ENCODE data around the gene TBC1D3B. TPM values are rescaled to one million over a fixed set of nuclear protein-coding genes. Genes with fewer than 3 reads are reported as not detected.
"Not testable (repeated sequence)": the region's sequence is repeated elsewhere in the genome, so short reads cannot be mapped to it uniquely, and the experiment has no call there.

TBC1D3B gene
- total RNA-seq, 1 experiment from 2014 or later: 6.3 TPM

DNA sequence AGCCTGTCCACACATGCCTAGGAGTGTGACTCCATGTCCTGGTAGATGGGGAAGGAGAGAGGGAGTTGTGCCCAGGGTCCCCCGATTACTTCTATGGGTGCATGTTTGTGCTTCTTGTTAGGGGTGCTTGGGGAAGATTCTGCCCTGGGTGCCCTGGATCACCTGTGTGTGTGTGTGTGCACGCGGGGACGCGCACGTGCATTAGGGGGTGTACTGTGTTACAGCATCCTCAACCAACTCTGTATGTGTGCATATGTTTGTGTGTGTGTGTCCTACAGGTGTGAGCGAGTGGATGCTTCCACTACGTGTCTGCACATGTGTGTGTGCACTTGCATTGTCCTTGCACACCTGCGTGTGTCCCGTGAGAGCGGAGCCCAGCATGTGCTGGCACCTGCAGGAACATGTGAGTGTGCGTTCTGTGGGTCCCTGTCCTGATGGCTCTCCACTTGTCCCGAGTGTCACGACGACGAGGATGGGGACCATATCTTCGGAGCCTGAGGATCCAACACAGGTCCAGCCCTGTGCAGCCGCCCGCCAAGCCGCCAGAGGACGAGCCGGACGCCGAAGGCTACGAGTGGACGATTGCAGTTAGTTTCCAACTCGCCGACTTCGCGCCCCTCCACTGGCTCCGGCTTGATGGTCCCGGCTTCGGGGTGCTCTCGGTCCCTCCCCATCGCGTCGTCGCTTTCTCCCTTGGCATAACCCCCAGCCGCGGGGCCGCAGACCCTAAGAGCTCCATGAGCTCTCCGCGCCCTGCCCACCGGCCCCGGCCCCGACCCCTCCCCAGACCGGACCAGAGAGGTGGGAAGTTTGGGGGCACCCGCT lies 6.0 kb upstream of the TBC1D3B start:
- TF ChIP-seq ARID4B (CRISPR knock-in tag; IDR thresholded peaks at IDR 0.05; ENCODE audit: borderline replicate concordance) (peak; percentile 66; the same call in 1 of the 2 replicates), NR2C2 (CRISPR knock-in tag; IDR thresholded peaks at IDR 0.05) (no peak), ZNF281 (CRISPR knock-in tag; IDR thresholded peaks at IDR 0.05) (peak; percentile 39; the same call in 1 of the 2 replicates), NR1H2 (CRISPR knock-in tag; IDR thresholded peaks at IDR 0.05) (no peak), MAX (CRISPR knock-in tag; IDR thresholded peaks at IDR 0.05) (peak; percentile 80), ZNF416 (CRISPR knock-in tag; IDR thresholded peaks at IDR 0.05) (no peak), FOXK1 (CRISPR knock-in tag; IDR thresholded peaks at IDR 0.05) (0 out of 2 replicates have a peak, but pooled peaks have one; percentile 40), PRRX2 (CRISPR knock-in tag; IDR thresholded peaks at IDR 0.05) (0 out of 2 replicates have a peak, but pooled peaks have one; percentile 42), FOXP1 (CRISPR knock-in tag; IDR thresholded peaks at IDR 0.05; ENCODE audit: borderline replicate concordance) (0 out of 2 replicates have a peak, but pooled peaks have one; percentile 61), ETV6 (CRISPR knock-in tag; IDR thresholded peaks at IDR 0.05) (peak; percentile 47; the same call in 1 of the 2 replicates), PRDM15 (CRISPR knock-in tag; IDR thresholded peaks at IDR 0.05) (peak; percentile 53; the same call in 1 of the 2 replicates), TCF7 (CRISPR knock-in tag; IDR thresholded peaks at IDR 0.05; ENCODE audit: low read depth) (no peak), FOXP4 (CRISPR knock-in tag; IDR thresholded peaks at IDR 0.05) (peak; percentile 71)
- TF ChIP-seq, protein P1, sequence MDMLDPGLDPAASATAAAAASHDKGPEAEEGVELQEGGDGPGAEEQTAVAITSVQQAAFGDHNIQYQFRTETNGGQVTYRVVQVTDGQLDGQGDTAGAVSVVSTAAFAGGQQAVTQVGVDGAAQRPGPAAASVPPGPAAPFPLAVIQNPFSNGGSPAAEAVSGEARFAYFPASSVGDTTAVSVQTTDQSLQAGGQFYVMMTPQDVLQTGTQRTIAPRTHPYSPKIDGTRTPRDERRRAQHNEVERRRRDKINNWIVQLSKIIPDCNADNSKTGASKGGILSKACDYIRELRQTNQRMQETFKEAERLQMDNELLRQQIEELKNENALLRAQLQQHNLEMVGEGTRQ (CRISPR knock-in tag; IDR thresholded peaks at IDR 0.05): no peak
- peak; percentile 68 for DNase-seq (ENCODE audit: low spot score)
- Mint-ChIP-seq H3K27ac (no peak overlapping the region), H3K27me3 (ENCODE audit: low read depth) (peaks cover 32% of the 10 kb centered on the region), H3K4me1 (peaks cover 5% of the 10 kb centered on the region; the same call in 1 of the 2 replicates), H3K4me3 (peak overlapping the region; percentile 72), H3K36me3 (no peaks in the 10 kb centered on the region), H3K9me3 (no peaks in the 10 kb centered on the region)
- ChIA-PET CTCF (interaction anchor here (0.6 to 1.7 kb wide), 9 partner anchors 10 to 301 kb away, joined by 3 to 9 read pairs (median 4); no protein-coding TSS in a partner anchor), POLR2A (interaction anchor here (1.0 kb wide), 2 partner anchors 17 to 33 kb away, joined by 3 read pairs; no protein-coding TSS in a partner anchor)
- ATAC-seq: peak; percentile 50

- POLR2A ChIA-PET; H3K9me3 Mint-ChIP-seq; CTCF ChIA-PET; DNase-seq (ENCODE audit: low spot score); H3K4me1 Mint-ChIP-seq; H3K36me3 Mint-ChIP-seq; H3K27ac Mint-ChIP-seq; ATAC-seq: not testable (repeated sequence)
- Mint-ChIP-seq H3K4me3 (peak overlapping the region; percentile 72), H3K27me3 (ENCODE audit: low read depth) (peaks cover 32% of the 10 kb centered on the region)
Observed at GRCh38 chr17:36181446-36182175, 5.2 kb upstream of the TBC1D3B start.

GRCh38 chr17:36168836-36169235 lies 7.6 kb downstream of the TBC1D3B start:
- H3K27me3 Mint-ChIP-seq (ENCODE audit: low read depth); CTCF ChIA-PET; H3K36me3 Mint-ChIP-seq; H3K4me1 Mint-ChIP-seq; DNase-seq (ENCODE audit: low spot score); H3K27ac Mint-ChIP-seq; H3K4me3 Mint-ChIP-seq; H3K9me3 Mint-ChIP-seq; ATAC-seq; POLR2A ChIA-PET: not testable (repeated sequence)

All from WTC11 (cell line).